NB4 (cell line): ENCODE results near the gene RIOX2.

ENCODE experiments used
- DNase-seq: peaks from one replicate; pipeline ENCODE4 v3.0.0; 2010; ENCODE audit warnings: low read depth
- H3K4me3 ChIP-seq: one replicate; pipeline ENCODE4 v1.5.1; 2011; ENCODE audit warnings: mild to moderate bottlenecking, low read depth, low read length, moderate library complexity
- MYC ChIP-seq: IDR thresholded peaks from 2 replicates; pipeline ENCODE4 v1.6.1; 2011; ENCODE audit warnings: low read depth, low read length
- POLR2A ChIP-seq: IDR thresholded peaks from 2 replicates; pipeline ENCODE4 v1.6.1; 2011; ENCODE audit warnings: mild to moderate bottlenecking; ENCODE audit not compliant: insufficient read length; ENCODE audit errors: extremely low read depth
- TF ChIP-seq, protein P1 (sequence below): IDR thresholded peaks from 2 replicates; pipeline ENCODE4 v1.6.1; 2011; ENCODE audit warnings: low read depth, low read length
- TF ChIP-seq, protein P2 (sequence below): IDR thresholded peaks from one replicate; pipeline ENCODE4 v1.5.1; 2012; ENCODE audit warnings: low read depth, low read length

RIOX2 gene

DNA sequence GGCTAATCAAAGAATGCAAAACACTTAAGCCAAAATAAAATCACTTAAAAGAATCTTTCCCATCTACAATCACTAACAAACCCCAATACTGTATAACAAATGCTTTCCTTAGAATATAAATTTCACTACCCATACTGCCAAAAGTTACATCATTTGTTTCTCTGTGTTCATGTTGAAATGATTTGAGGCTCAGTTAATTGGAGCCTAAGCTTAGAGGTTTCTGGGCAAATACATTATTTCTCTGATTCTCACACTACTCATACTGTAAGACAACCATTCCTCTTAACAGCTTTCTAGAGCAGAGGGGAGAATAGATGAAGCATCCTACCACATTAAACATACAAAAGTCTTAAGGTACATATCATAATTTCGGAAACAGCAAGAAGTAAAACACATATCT lies 2.1 kb downstream of the RIOX2 start:
- H3K4me3 ChIP-seq = no peak overlapping the region
- DNase-seq = no peak
- TF ChIP-seq POLR2A = no peak
- TF ChIP-seq MYC = no peak
- TF ChIP-seq, protein P1, sequence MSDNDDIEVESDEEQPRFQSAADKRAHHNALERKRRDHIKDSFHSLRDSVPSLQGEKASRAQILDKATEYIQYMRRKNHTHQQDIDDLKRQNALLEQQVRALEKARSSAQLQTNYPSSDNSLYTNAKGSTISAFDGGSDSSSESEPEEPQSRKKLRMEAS = no peak
- TF ChIP-seq, protein P2, sequence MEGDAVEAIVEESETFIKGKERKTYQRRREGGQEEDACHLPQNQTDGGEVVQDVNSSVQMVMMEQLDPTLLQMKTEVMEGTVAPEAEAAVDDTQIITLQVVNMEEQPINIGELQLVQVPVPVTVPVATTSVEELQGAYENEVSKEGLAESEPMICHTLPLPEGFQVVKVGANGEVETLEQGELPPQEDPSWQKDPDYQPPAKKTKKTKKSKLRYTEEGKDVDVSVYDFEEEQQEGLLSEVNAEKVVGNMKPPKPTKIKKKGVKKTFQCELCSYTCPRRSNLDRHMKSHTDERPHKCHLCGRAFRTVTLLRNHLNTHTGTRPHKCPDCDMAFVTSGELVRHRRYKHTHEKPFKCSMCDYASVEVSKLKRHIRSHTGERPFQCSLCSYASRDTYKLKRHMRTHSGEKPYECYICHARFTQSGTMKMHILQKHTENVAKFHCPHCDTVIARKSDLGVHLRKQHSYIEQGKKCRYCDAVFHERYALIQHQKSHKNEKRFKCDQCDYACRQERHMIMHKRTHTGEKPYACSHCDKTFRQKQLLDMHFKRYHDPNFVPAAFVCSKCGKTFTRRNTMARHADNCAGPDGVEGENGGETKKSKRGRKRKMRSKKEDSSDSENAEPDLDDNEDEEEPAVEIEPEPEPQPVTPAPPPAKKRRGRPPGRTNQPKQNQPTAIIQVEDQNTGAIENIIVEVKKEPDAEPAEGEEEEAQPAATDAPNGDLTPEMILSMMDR = no peak

DNA sequence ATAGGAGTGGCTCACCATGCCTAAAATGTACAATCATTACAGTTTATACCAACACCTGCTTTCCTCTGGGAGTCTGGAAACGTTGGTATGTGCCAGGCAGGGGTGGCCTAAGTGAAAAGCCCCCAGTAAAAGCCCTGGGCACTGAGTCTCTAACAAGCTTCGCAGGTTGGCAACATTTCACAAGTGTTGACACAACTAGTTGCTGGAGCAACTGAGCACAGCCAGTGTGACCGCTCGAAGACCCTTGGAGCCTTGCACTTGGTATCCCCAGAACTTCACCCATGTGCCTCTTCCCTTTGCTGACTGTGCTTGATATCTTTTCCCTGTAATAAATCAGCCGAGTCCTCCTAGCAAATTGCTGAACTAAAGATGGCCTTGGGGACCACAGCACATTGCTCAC lies 2.7 kb downstream of the RIOX2 start:
- H3K4me3 ChIP-seq = no peak overlapping the region
- DNase-seq = no peak

DNA sequence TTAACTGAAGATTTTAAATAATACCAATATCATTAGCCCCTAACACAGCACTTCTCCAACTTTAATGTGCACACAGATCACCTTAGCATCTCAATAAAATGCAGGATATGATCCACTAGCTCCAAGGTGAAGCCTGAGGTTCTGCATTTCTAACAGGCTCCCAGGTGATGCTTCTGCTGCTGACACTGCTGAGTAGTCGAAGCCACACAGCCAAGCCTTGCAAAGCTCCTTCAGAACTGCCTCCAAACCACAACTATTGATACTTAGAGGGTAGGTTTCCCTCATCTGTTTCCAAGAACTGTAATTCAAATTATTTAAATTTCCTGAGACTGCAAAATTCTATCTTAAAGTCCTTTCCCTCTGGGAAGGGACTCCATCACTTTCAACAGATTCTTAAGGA lies 3.9 kb downstream of the RIOX2 start:
- TF ChIP-seq POLR2A (no peak), MYC (no peak)
- TF ChIP-seq, protein P2 = no peak
- TF ChIP-seq, protein P1 = no peak
- no peak overlapping the region for H3K4me3 ChIP-seq
- no peak for DNase-seq

More for the DNA sequence above, 2.7 kb downstream of the RIOX2 start:
- TF ChIP-seq POLR2A = no peak
- TF ChIP-seq, protein P2 = no peak
- TF ChIP-seq MYC = no peak
- TF ChIP-seq, protein P1 = no peak

DNA sequence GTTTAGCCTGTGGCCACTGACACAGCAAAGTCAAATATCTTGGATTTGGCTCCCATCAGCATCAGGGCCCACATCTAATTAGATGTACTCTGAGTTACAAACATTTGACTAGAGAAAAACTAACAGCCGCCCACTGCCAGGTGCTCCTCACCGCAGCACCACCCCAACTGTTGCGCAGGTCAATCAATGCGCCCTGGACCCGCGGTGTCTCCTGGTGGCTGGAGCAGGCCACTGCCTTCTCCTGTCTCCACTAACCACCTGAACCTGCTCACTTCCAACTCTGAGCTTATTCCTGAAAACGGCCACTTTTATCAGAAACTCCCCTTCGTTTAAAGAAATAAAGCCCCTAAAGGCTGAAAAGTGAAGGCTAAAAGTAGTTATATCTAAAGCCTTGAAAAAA lies 4.3 kb downstream of the RIOX2 start:
- no peak overlapping the region for H3K4me3 ChIP-seq
- TF ChIP-seq MYC (no peak), POLR2A (no peak)
- TF ChIP-seq, protein P2 = no peak
- TF ChIP-seq, protein P1 = no peak
- DNase-seq = no peak

DNA sequence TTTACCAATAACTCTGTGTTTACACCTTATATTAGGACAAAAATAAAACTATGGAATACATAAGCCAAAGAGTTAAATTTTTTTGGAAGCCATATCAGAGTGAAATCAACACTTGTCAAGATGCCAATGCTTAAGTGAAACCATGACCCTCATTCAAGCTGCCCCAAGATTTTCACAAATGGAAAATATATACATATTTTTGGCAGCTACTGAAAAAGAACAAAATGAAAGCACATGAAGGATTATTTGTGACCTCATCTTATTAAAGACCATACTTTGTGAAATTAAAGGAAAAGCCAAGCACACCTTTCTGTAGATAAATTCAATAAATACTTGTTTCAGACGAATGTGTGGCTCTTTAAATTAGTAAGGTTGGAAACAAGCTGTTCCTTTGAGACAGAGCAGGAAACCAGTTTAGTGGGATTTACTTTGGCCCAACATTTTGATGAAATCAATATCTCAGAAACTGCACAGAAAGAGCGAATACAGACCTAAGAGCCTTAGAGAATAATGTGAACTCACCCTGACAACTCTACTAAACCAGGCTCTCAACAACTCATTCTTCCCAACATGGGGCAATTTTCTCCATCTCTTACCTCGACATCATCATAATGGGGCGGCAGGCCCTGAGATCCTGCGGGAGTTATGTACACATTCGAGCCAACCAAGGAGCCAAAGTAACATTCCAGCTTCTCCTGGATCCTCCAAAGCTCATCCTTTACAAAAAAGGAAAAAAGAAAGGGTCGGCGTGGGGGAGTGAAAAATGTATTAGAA lies 11.1 kb downstream of the RIOX2 start:
- TF ChIP-seq POLR2A (no peak), MYC (no peak)
- TF ChIP-seq, protein P1 = no peak
- TF ChIP-seq, protein P2 = no peak
- no peak for DNase-seq
- H3K4me3 ChIP-seq = no peak overlapping the region
